ENCODE results near the gene DUS1L.
A peak's percentile ranks its signal among the peaks of the same experiment; 100 is the strongest.

DUS1L gene
- total RNA-seq, result 159 to 169 reads per million in 2 donors

DNA sequence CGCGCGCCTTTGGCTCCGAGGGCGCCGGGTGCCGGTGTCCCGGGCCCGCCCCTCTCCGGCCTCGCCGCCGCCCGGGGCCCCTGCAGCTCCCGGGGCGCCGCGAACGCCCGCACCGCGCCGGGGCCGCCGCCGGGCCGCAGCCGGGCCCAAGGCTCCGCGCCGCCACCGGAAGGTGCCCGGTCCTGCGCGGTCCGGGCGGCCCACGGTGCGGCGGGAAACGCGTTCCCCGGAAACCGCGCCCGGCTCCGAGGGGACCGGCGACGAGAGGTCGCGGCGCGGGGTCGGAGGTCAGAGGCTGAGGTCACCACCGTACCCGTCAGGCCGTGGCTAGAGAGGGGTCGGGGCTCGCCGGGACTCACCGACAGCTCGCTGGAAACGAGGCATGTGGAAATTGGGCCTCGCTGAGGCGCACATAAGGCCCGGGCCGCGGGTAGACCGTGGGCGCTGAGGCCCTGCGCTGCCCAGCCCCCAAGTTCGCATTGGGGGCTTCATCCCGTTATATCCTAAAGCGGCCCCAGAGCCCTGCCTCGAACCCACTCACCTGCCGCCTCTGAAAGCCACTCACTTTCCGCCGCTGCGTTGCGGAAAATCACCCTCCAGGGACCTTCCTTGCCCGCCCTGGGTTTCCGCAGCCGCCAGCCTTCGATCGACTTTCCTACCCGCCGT is at the start of gene DUS1L:
DUS1L (minus strand) TSS at position 167 of the 666 bp plus-strand sequence. CDS start 745 bp downstream, outside the sequence.
- peak; percentile 54 for DNase-seq

DNA sequence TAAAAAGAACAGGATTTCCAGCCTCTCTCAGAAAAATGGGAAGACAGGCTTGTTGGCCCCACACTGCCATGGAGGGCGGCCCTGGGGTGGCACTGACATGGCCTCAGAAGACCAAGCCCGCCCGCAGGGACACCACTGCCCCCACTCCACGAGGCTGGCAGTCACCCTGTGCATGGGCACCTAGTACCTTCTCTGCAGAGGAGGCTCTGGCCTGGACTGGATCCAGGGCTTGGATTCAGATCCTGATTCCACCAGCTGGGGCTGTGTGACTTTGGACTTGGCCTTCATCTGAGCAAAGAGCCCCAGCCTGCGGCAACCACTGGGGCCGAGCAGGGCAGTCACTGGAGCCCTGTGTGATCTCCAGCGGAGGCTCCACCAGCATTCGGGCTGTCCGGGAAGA is 49.3 kb upstream of the DUS1L start:
- no peak for DNase-seq

DNA sequence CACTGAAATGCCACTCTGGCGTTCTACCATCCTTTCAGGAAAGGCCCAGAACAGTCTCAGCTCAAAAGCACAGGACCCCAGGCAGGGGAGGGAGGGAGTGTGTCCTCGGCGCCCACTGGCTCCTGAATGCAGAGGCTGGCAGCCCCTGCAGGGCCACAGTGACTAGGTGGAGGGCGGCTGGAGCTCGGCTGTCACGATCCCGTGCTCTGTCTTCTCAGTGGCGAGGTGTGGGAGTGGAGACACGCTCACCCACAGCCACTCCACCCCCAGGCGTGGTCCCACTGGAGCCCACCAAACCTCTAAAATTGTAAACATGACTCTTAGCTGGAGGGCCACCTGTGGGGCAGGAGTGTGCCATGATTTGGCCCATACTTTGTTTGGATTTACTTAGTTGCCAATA is 48.8 kb upstream of the DUS1L start:
- DNase-seq, result no peak

DNA sequence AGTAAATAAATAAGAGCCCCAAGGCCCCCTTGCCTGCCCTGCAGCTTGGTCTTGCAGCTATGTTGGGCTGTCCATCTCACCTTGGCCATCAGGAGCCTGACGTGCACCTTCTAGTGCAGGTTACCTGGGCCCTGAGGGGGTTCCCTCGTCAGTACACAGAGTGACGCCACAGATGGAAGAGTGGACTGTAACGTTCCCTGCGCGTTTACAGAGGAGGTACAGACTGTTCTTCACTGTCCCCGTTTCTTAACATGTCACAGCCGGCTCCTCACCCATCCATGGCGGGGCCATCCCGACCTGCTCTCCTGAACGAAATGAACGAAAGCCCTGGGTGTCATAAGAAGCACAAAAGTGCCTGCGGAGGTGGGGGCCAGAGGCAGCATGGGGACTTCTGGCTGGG is 48.3 kb upstream of the DUS1L start:
- DNase-seq, result no peak

DNA sequence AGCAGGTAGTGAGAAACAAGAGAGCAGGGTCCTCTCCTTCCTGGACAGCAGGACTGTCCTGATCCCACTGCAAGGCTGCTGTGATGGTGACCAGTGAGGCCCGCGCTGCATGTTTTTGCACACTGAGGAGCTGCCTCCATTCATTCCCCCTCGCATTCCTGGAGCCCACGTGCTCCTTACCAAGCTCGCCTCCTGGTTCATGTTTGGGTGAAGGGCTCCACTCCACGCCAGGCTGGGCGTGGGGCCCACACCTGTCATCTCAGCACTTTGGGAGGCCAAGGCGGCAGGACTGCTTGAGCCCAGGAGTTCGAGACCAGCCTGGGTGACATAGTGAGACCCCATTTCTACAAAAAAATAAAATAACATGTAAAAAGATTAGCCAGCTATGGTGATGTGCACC is 47.8 kb upstream of the DUS1L start:
- DNase-seq, result no peak

DNA sequence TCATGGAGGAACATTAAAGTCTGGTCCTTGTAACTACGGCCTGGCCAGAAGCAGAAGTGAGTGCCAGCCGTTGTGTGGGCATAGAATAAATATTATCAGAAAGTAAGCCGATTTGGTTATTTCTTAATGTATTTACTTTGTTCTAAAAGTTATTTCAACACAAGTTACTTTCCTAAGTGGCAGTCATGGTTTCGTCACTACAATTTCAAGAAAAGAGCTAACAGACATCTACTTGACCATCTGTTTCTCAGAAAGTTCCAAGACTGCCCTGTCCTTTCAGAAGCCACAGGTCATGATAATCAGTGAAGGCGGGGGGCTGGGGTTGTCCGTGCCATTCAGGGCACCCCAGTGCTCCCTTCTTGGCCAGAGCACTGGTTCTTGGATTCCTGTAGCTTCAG is 47.3 kb upstream of the DUS1L start:
- DNase-seq, result no peak

DNA sequence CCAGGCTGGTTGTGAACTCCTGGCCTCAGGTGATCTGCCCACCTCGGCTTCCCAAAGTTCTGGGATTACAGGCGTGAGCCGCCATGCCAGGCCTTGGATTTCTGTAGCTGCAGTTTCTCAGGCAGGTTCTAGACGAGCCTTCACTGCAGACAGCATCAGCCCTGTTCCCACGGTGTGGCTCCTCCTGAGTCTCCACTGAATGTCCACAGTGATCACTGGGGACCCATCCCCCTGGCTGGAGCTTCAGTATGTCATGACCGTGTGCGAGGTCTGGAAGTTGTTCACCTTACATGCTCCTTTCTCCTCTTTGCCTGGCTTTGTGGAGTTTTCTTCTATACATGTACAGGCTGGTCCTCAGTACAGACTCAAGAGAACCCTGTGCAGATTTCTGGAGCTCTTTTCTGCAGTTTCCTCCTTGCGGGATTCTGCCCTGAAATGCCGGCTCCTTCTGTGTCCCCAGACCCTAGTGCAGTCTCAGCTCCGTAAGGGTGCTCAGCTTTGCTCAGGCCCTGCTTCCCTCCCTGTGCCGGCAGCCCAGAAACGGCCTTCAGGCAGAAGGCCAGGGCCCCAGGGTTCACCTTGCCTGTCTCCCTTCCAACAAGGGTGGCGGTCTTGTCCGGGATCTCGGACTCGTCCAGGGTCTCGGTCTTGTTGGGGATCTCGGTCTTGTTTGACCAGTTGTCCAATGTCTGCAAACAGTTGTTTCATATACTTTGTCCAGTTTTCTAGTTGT is 46.7 kb upstream of the DUS1L start:
- DNase-seq, result no peak

DNA sequence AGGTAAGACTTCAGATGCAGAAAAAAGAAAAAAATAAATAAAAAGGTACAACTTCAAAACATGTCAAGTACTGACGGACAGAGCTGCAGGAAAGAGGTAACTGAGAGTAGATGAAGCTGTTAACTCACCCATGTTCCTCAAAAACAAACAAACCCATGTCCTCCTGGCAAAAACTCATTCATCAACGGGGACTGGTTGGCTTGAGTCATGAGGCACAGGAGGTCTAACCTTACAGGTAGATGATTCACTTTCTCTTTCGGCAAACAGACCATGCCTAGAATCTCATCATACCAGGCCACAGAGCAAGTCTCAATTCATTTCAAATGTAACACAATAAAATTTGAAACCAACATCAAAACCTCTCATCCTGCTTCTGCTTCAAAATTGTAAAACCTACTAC is 44.7 kb upstream of the DUS1L start:
- no peak for DNase-seq

DNA sequence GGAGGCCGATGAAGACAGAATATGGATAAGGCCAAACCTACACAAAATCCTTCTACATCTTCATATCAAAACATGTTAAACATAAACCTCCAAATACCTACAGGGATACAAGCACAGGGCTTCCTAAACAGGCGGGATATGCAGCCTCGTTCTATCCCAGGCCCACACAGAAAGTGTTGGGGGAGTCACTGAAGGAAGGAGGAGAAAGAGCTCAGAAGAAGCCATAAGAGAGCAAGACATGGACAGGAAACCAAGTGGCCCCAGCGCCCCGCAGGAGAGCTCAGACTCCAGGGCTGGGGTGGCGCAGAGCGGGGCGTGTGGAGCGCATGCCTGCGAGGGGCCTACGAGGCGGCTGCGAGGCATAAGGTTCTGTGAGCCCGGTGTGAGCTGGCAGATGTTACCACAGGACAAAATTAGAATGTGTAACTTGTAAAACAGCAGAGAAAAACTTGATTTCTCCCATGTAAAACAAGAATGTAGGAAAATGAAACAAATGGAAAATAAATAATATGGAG is 43.4 kb upstream of the DUS1L start:
- no peak for DNase-seq

DNA sequence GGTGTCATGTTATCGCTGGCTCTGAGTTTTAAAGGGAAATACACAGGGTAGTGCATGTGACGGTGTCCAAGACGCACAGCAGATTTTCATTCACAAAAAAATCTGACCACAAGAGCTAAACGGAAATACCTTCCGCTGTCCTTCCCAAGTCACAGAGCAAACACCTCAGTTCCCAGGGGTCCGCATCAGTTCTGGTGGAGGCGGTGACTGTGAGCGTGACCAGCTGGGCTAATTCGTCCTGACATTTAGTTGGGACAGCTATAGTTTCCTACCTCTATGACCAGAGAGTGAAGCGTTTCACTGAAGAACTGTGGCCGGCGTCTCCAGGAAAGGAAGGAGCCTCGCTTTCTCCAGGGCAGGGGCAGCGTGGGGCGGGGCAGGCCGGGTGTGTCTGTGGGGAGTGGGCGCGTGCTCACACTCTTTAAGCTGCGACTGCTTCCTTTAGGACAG is 42.9 kb upstream of the DUS1L start:
- DNase-seq, result no peak

DNA sequence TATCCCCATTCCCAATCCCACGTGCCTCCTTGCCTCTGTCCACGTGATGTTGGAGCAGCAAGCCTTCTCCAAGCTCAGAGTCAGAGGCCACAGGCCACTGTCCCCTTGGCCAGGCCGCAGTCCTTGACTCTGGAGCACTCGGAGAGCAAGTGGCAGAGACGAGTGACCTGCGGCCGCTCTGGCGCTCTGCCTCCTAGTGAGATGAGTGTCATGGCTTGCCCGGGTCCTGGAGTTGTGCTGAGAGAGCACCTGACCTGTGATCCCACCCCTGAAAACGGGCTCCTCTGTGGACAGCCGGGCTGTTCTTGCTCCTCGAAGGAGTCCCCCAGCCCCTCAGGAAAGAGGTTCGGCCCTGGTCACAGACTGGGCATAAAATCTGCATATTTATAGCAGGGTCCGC is 42.4 kb upstream of the DUS1L start:
- DNase-seq, result no peak

DNA sequence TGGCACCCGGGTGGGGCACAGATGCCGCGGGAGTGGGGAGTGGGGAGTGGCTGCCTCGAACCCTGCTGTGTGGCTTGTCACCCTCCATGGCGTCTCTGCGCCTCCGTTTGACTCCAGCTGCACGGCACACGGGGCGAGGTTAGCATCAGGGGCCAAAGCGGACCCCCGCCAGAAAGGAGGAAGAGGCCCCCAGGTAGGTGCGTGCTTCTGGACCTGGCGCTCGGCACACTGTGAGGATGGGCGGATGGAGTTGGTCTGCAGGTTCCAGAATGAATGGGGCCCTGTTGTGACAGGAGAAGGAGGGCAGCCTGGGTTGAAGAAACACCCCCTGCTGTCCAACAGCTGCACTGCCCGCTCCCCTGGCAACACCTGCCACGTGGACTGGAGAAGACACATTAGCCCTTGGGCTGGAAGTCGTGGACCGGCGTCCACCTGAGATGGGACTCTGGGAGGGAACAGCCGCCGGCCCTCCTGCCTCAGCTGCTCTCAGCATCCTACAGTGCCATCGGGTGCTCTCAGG is 41.8 kb upstream of the DUS1L start:
- no peak for DNase-seq

DNA sequence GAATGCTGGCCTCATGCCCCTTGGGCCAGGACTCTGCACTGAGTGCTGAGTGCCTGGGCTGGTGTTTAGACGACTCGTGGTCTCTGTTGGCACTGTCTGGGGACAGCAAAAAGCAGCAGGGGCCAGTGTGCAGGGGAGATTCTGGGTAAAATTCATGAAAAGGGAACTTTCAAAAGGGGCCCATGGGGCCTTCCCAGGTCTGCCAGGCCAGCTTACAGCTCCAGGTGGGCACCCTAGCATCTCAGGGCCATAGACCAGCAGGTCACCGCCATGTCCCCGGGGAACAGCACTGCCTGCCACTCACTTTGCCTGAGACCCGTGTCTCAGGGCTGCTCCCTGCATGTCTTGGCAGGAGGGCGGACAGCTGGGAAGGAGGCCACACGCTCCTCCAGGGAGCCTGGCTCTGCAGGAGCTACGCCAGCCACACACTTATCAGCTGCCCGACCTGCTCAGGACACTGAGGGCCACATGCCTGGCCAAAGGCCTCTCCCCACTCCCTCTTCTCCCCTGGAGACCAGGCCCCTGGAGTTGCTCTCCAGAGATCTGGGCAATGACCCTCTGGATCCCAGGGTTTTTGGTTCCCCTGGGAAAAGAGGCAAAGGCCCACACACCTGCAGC is 41.2 kb upstream of the DUS1L start:
- DNase-seq, result no peak

DNA sequence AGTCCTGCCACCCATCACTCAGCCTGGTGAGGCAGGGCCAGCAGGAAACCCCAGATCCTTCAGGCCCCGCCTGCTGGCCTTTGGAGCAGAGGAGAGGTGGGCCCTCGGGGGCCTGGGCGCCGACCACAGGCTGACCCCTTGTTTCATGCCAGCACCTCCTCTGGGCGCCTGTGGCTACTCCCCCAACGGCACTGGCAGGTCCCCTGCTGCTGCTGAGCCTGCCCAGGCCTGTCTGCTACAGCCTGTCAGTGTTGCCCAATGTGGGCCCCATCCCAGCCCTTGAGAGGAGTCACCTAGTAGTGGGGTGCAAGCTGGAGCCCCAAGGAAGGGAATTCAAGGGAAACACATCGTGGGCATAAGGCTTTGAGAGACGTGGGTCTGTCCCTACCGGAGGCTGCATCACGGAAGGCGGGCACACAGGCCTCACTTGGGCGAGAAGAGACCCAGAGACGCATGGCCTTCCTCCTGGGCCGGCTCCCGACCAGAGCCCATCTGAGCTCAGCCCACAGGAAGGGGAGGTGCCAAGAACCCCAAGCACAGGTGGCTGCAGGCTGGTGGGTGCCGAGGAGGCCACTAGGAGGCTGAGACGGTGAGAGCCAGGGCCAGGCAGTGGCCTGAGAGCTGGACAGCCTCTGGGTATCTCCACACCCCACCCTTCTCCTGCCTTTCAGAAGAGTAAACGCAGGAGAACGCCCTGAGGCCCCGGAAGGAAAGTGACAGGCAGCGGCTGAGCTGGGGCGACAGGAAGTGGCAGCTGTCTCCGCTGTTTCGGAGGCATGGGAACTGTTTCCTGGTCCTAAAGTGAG is 40.5 kb upstream of the DUS1L start:
- DNase-seq, result no peak

DNA sequence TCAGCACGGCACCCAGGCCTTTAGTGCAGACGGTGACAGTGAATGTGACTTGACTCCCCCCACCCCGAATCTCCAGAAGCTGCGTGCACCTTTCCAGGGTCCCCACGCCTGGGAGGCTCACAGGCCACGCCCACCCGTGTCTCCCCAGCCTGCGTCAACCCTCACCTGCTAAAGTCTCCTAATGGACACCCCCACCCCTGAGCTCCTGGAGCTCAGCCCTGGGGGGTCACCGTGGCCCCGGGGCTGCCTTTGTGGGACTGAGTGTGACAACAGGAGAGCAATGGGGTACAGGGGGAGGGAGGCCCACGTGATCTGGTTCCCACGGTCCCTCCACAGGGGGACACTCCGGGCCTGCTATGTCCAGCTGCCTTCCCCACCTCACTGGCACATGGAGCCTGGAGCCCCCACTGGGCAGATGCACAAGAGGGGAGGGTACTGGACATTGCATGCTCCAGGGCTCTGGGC is 39.8 kb upstream of the DUS1L start:
- no peak for DNase-seq

DNA sequence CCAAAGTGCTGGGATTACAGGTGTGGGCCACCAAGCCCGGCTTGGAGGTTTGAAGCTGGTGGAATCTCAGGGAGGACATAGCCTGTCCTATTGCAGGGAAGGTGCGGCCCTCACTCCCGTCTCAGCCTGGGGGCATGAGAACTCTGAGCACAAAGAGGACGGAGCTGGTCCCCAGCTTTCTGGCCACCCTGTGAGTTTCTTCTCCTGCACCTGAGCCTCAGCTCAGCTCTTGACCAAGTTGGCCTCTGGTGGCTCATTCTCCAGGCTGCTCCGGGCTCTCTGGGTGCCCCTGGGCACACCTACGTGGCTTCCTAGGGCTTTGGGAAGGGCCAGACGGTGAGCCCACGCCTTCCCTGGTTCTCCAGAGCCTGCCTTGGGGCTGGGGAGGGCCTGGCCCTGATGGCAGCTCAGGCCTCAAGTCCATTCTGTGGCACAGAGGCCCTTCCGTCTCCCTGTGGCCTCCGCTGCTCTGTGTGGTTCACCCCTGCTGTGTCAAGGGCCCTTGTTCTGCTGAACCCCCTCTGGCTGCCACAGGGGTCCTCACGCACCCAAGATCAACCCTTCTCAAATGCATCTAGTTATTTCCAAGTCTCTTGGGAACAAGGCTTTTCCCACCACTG is 39.3 kb upstream of the DUS1L start:
- DNase-seq, result no peak

DNA sequence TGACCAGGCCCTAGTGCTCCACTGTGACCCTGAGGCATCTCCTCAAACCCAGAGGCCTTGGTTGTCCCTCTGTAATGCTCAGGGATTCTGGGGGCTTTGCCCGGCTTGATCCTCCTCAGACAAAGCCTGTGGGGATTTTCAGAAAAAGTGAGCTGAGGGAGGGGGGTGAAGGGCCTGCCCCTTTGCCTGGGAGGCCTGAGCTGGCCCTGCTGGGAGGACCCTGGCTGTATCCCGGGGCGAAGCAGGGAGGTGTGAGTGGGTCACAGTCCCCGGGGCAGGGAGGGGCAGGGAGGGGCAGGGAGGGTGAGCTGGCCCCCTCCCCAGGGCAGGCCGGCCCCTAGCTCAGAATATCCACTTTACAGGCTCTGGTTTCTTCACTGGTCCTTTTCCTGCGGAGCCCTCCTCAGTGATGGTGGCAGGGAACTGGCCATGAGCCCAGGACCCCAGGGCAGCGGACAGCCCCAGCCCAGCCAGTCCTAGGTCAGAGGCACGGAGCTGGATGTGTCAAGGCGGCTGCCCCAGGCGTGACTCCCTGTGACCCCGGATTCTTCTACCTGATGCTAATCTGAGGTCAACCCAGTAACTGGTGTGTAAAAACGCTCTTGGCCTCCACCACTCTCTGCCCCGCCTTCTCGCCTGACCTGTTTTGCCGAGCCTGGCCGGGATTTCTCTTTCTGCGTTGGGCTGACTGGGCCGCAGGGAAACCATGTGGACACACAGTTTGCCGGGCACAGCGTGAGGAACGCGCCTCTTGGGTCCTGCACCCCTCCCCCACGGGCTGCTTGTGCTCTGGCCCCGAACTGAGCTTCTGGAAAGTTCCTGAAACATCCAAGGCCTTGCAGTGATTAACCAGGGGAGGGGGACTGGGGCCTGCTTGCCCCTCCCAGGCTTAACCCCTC is 38.2 kb upstream of the DUS1L start:
- no peak for DNase-seq

DNA sequence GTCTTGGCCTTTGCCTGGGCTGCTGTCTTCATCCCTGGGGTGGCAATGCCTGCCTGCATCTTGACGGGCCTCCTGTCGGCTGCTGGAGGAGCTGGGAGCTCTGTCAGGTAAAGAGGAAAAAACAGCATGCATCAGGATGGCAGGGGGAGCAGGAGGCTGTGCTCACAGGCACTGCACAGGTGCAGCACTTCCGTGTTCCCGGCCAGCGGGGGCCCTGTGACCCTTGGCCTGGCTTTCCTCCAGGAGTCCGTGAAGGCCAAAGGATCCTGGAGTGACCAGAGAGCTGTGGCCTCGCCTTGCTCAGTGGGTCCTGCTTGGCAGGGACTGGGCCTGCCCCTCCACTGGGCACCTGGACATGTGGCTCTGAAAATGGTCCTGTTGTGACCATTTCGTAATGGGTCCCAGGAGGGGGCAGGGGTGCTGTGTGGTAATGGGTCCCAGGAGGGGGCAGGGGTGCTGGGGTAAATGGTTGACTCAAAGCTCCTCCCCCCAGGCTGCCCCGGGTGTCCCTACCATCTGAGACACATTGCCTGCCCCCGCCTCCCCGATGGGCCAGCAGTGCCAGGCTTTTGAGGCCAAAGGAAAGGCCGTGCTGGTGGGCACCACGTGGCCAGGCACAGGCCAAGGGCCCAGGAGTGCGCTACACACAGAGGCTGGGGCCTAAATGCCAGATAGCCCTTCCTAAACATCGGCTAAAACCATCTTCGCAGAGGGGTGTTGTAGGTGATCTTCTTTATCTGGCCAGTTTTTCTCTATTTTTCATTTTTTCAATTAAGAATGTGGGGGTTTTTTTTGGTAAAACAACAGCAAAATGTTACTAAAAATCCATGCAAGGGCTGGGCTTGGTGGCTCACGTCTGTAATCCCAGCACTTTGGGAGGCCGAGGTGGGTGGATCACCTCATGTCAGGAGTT is 36.4 kb upstream of the DUS1L start:
- DNase-seq, result no peak

DNA sequence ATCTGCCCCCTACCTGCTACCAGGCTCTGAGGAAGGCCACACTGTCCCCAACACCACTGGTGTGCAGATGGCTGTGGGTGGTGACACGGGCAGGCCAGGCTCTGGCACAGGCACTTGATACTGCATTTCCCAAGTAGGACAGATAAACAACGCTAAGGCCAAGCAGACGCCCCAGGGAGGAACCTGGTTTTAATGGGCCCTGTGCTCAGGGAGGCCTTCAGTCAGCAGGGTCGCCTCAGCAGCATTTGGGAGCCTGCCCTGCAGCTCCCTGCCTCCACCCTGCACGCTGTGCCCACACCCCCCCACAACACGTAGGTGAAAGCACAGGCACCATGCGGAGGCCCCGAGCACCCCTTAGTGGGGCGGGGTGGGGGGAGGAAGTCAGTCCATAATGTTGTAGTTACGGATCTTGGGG is 35.7 kb upstream of the DUS1L start:
- no peak for DNase-seq
